Stimulated activated CD4-positive, alpha-beta T cell treated with anti-CD3 and anti-CD28 coated beads, Interleukin-2, amount 100 ng/mL, for 4 hours (primary cell): ENCODE data around the gene SGK1.

ENCODE experiments used
- DNase-seq: peaks from one replicate; pipeline ENCODE4 v3.0.0-alpha.2; 2020; ENCODE audit warnings: low read depth

Gene SGK1

DNA sequence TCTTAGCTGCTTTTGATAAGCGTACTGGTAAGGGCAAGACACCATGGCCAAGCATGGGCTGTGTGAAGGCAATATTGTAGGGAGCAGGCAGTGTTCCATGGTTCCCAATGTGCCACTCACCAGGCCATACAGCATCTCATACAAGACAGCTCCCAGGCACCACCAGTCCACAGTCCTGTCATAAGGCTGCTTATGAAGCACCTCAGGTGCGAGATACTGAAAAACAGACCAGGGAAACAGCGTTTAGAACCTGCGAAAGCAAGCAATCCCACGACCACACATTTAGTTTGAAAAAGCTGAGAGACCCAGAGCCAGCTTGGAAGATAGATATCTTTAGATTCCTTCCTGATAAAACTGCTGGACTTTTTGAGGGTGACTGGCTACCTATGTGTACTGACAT lies 146.4 kb downstream of the SGK1 start:
- DNase-seq, result no peak

DNA sequence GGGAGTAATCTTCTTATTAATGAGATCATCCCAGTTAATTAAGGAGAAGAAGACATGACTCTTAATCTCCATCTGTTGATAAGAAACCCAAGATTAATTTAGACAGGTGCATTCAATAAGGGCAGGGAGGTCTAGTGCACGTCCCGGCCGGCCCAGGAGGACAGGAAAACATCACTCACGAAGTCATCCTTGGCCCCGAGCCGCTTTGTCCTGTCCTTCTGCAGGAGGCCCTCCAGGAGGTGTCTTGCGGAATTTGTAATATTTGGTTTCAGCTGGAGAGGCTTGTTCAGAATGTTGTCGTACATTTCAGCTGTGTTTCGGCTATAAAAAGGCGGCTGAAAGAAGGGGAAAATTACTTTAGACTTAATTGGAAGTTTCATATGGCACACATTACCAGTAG lies 147.1 kb downstream of the SGK1 start:
- no peak for DNase-seq

DNA sequence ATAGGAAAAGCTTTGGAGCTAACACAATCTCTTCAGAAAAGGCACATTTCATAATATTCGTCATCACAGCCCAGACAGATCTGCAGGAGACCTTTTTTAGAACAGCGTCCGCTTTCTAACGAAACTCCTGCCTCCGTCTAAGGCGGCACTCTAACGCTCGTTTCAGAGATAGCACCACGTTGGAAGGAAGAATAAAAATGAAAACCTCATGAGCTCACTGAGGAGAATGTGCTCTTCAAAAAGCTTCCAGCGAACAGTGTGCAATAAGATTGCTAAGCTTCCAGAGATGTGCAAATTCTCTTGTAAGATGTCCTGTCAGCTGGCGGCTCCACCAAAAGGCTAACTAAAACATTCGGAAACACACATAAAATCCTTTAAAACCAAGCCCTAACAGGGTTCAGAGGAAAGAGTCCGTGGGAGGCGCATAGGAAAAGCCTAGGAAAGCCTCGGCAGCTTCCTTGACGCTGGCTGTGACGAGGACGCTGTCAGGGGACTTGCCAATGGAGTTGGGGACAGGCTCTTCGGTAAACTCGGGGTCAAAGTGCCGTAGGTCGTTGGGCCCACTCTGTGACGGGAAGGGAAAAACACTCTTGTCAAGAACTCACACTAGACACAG lies 147.9 kb downstream of the SGK1 start:
- no peak for DNase-seq

GRCh38 chr6:134168590-134169208 lies 149.2 kb downstream of the SGK1 start:
- no peak for DNase-seq

DNA sequence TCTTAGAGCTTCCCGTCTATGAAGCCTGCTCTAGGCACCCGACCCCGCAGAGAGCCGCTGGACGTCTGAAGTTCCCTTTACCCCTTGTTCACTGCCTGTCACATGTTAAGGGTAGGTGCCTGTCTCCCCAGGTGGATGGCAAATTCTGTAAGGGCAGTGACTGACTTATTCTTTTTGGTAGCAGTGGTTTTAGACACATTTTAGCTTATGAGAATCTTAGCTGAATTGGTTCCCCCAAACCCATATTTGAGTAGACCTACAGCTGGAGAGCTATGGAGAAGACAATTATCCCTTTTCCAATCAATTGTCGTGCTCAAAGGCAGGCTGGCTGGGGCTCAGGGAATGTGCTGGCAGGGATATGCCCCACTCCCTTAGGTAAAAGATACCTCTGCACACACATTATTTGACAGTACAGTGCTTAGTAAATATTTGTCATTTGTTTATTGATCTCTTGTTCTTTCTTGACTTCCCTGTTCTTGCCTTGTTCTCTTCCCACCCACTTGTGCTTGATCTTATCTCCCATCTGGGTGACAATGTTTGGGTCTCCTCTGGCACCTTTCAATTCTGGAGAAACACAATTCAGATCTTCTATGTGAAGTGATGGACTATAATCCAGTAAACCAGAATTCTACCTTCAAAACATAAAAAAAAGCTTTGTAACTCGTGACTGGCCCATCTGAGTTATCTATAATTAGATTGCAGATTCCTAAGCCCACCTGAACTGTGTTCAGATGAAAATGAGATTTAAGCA lies 151.2 kb downstream of the SGK1 start:
- no peak for DNase-seq

DNA sequence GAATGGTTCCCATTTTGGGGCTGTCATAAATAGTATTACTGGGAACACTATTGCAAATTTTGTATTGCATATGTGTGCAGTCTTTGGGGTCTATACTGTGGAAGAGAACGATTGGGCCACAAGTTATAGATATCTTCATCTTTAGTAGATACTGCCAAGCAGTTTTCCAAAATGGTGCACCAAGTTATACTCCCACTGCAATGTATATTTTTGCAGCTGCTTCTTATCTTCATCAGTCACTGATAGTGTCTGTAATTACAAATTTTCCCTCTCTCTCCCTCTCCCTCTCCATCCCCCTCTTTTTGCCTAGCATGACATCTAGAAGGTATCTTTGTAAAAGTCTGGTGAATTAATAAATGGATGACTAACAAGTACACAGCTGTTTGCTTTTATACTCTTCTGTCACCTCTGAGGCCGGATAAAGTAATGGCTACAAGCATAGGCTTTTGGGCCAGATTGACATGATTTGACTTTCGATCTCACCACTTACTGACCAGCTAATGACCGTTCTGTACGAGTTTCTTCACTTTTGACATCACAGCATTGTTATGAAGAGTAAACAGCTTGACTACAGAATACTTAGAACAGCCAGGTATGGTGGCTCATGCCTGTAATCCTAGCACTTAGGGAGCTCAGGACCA lies 152.2 kb downstream of the SGK1 start:
- no peak for DNase-seq

DNA sequence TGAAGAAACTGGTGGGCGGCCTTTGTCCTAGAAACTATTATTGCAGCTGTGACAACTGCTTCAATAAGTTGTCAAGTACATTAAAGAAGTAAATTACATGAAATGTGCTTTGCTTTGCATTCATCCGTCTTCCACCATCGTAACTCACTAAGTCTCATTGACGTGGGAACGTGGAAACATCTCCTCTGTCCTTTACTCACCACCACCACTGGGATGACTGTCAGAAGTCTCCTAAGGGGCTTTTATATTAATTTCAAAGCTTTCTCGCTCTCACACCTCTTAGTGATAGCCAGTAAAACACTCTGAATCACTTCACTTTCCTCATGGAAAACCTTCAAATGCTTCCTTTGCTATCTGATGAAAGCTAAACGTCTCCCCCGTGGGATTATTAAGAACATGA lies 153.6 kb downstream of the SGK1 start:
- DNase-seq, result no peak

DNA sequence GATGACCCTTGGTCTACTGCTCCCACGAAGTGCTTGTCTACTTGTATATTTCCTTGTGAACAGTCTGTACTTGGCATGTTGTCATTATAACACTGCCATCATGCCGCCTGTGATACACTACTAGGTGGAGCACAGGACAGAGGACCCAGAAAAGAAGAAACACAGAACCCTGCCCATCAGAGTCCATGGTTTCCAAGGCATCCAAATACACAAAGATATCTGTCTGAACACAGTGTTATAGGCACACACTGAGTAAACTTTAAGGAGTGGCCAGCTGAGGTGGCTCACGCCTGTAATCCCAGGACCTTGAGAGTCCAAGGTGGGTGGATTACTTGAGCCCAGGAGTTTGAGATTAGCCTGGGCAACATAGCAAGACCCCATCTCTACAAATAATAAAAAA lies 155.0 kb downstream of the SGK1 start:
- DNase-seq, result no peak

DNA sequence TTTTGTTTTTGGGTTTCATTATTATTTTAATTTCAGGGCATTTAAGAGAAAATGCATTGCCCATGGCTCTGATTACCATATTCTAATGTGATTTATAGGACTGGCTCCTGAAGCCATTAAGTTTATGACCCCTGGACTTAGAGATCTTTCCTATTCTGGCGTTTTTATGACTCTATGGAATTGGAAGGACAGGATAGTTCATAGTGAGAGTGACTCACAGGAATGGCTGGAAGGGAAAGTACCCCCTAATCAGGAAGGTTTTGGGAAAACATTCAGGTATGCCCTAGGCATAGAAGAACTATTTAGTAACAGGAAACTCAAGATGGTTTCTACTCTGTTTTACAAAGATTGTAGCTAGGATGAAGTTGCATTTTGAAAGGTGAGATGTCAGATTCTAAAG lies 156.9 kb downstream of the SGK1 start:
- no peak for DNase-seq

DNA sequence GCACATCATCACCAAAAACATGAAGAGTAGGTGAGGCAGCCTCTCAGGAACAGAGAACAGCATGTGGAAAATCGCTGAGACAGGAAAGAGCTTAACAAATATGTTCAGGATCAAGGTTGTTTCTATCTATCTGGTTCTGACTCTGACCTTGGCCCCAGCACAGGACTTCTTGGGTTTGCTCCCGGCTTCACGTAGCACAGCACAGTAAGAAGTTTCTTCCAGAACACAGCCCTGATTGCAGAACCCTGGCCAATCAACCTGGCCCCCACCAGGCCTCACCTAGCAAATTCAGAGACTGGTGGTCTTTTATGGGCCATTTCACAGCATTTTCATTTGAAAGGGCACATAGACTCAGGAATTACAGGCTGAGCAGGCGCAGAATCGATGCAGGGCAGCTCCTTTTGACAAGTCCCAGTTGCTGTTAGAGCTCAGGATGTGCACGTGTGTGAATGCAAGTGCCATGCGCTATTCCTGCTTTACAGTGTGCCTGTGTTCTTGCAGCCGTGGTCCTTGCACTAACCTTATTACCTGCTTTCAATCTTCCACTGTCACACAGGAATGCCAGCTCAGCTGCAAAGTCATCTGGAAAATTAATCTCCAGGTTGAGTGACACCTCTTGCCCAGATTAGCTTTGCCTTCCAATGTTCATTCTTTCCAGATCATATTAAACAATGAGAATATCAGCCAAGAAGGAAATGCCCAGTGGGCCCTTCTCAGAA lies 165.0 kb downstream of the SGK1 start:
- no peak for DNase-seq

DNA sequence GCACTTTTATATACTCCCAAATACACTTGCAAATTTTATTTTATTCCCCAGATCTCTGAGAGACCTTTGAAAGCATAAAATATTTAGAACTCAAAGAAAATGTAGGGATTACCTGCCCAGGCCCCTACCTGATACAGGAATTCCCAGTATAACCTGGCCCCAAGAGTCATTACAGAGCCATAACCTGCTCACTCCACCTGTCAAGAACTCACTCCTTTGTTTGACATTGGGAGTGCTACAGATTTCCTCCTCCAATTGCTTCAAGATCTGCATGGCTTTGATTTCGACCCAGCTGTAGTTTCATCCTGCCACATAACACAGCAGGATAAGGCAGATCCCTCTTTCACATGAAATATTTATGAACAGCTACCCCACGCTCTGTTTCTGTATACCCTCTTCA lies 169.3 kb downstream of the SGK1 start:
- DNase-seq, result no peak

GRCh38 chr6:134147034-134147533 lies 170.8 kb downstream of the SGK1 start:
- DNase-seq, result no peak

DNA sequence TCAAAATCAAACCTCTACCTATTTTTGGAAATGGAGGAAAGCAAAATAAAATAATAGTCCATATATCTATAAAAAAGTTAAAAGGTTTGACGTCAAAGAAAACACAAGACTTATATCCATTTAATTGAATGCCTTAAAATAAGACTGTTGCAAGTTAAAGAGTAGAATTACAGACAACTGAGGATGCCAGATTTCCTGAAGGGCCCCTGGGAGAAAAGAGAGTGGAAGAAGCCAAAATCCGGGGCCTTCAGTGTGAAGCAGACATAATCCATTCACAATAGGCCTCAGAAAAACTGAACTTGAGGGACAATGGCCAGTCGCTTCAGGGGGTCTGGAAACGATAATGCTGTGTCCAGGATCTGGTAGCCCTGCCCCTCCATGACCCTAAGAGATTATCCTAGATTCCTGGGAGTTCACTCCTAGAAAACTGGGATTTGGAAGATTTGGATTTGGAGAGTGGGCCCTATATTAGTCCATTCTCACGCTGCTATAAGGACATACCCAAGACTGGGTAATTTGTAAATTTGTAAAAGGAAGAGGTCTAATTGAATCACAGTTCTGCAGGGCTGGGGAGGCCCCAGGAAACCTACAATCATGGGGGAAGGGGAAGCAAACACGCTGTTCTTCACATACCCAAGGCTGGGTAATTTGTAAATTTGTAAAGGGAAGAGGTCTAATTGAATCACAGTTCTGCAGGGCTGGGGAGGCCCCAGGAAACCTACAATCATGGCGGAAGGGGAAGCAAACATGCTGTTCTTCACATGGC lies 171.5 kb downstream of the SGK1 start:
- no peak for DNase-seq

GRCh38 chr6:134145786-134146185 lies 172.1 kb downstream of the SGK1 start:
- no peak for DNase-seq

- DNase-seq, result no peak
Measured at GRCh38 chr6:134138226-134138975, 179.5 kb downstream of the SGK1 start.

DNA sequence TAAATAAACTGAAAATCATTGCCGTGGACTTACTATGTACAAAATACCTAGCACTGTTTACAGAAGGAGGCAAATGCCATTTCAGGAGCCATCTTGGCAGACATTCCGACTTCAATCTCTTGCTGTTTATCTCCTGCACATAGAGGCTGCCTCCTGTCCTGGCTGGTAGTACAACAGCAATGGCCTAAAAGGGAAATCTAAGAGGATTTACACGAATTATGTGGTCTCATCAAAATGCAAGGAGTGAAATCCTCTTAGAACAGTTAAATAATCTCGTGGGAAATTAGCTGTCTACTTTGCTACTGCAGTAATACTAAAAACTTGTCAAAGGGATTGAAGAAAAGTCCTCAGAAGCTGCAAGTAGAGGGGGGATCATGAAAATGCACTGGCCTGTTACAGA lies 183.3 kb downstream of the SGK1 start:
- no peak for DNase-seq

GRCh38 chr6:134132494-134133141 lies 185.3 kb downstream of the SGK1 start:
- no peak for DNase-seq

DNA sequence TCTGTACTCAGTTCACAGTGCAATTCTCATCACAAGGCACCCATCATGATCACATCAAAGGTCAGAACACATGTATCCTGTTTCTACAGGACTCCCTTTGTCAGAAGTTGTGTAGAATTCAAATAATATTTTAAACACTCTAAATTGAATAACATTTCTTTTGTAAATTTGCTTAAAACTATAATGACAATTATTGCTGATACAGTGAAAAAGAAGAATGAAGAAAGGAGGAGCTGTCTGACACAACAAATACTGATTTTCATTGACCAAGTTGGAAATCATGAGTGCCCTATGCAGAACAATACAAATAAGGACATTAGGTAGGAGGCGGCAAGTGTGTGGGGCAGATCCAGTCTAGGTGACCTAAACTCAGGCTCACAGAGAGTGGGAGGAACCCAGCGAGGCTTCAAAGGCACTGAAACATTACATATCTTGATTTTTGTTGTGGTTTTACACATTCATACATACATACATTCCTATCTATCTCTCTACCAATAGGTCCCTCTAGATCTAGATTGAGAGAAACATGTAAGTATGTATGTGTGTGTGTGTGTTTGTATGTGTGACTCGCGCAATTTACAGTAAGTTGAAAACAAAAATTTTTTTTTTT lies 186.3 kb downstream of the SGK1 start:
- DNase-seq, result no peak

- no peak for DNase-seq
Measured at GRCh38 chr6:134128146-134128545, 189.8 kb downstream of the SGK1 start.
